GM08714 (cell line): Measurements from ENCODE around the gene FAM193A.
"Not testable (repeated sequence)": the region's sequence is repeated elsewhere in the genome, so short reads cannot be mapped to it uniquely, and the experiment has no call there.

ENCODE experiments used
- H3K4me3 ChIP-seq: fragments of 200-500 bp; sonication (Bioruptor generic); 2 replicates; pipeline ENCODE4 v1.5.1; 2014; ENCODE audit warnings: mild to moderate bottlenecking, low read length, inconsistent platforms
- ZNF274 ChIP-seq: IDR thresholded peaks from 2 replicates; pipeline ENCODE4 v1.6.1; 2012; ENCODE audit warnings: mild to moderate bottlenecking, low read depth, low read length

Gene FAM193A

GRCh38 chr4:2545321-2546013, 9.0 kb downstream of the FAM193A start:
- TF ChIP-seq ZNF274, result no peak
- no peak overlapping the region for H3K4me3 ChIP-seq

- no peak for TF ChIP-seq ZNF274
- no peak overlapping the region for H3K4me3 ChIP-seq
These were observed 9.9 kb downstream of the FAM193A start for GRCh38 chr4:2546286-2546823.

- not testable (repeated sequence) for H3K4me3 ChIP-seq
These were observed 10.7 kb downstream of the FAM193A start for GRCh38 chr4:2546961-2547691.

- no peak for TF ChIP-seq ZNF274
- no peak overlapping the region for H3K4me3 ChIP-seq
These were observed 14.7 kb downstream of the FAM193A start for GRCh38 chr4:2551118-2551517.

- no peak for TF ChIP-seq ZNF274
- H3K4me3 ChIP-seq, result no peak overlapping the region
These were observed 16.4 kb downstream of the FAM193A start for GRCh38 chr4:2552806-2553205.

- no peak for TF ChIP-seq ZNF274
- H3K4me3 ChIP-seq, result no peak overlapping the region
These were observed 21.9 kb downstream of the FAM193A start for GRCh38 chr4:2558301-2558700.

- H3K4me3 ChIP-seq, result no peak overlapping the region
- no peak for TF ChIP-seq ZNF274
These were observed 23.7 kb downstream of the FAM193A start for GRCh38 chr4:2560167-2560566.

- no peak for TF ChIP-seq ZNF274
- H3K4me3 ChIP-seq, result no peak overlapping the region
These were observed 29.1 kb downstream of the FAM193A start for GRCh38 chr4:2565533-2565932.

- H3K4me3 ChIP-seq, result no peak overlapping the region
- no peak for TF ChIP-seq ZNF274
These were observed 33.6 kb downstream of the FAM193A start for GRCh38 chr4:2570036-2570435.

- TF ChIP-seq ZNF274, result no peak
- no peak overlapping the region; the same call in 1 of the 2 replicates for H3K4me3 ChIP-seq
These were observed 34.2 kb downstream of the FAM193A start for GRCh38 chr4:2570551-2571222.

- no peak for TF ChIP-seq ZNF274
- H3K4me3 ChIP-seq, result no peak overlapping the region
These were observed 35.6 kb downstream of the FAM193A start for GRCh38 chr4:2572076-2572475.

GRCh38 chr4:2572866-2573265, 36.4 kb downstream of the FAM193A start:
- no peak overlapping the region for H3K4me3 ChIP-seq
- no peak for TF ChIP-seq ZNF274

GRCh38 chr4:2574009-2574408, 37.6 kb downstream of the FAM193A start:
- H3K4me3 ChIP-seq, result no peak overlapping the region
- no peak for TF ChIP-seq ZNF274

GRCh38 chr4:2574863-2575262, 38.4 kb downstream of the FAM193A start:
- TF ChIP-seq ZNF274, result no peak
- H3K4me3 ChIP-seq, result no peak overlapping the region

- no peak for TF ChIP-seq ZNF274
- no peak overlapping the region for H3K4me3 ChIP-seq
These were observed 39.8 kb downstream of the FAM193A start for GRCh38 chr4:2576290-2576689.
